GM12878 (cell line): Measurements from ENCODE around the gene ZNF576. TPM values are rescaled to one million over a fixed set of nuclear protein-coding genes. Genes with fewer than 3 reads are reported as not detected.

Experiments
- ATAC-seq: fragments of 200-7000 bp; cut with Tn5 transposase; 3 replicates; pipeline ENCODE4 v1.9.1; 2020; ENCODE audit warnings: mild to moderate bottlenecking, moderate library complexity
- BruUV-seq: library from RNA; stranded (reverse); fragments of 400-500 nt; replicated peaks from 2 replicates; lab custom pipeline; 2021; lab: Mats Ljungman, UMichigan
- CTCF ChIA-PET: fragments of 300-600 bp; sonication (Branson Sonifier 250); formaldehyde crosslinking; extraction: SDS; loops from one replicate; lab custom pipeline; 2021; ENCODE audit warnings: inconsistent platforms; lab: Yijun Ruan, JAX
- POLR2A ChIA-PET: fragments of 350-600 bp; formaldehyde crosslinking; extraction: SDS; loops from one replicate; lab custom pipeline; 2021; ENCODE audit warnings: inconsistent platforms; lab: Charles Lee
- RAD21 ChIA-PET: fragments of 300-600 bp; sonication (Branson Sonifier 250); formaldehyde crosslinking; loops from one replicate; lab custom pipeline; 2023; ENCODE audit warnings: antibody characterized with exemption; ENCODE audit not compliant: unreplicated experiment; lab: Charles Lee
- SMC1A ChIA-PET: fragments of 300-600 bp; sonication (Branson Sonifier 250); formaldehyde crosslinking; loops from one replicate; lab custom pipeline; 2023; ENCODE audit not compliant: unreplicated experiment, uncharacterized antibody; lab: Charles Lee
- DNase-seq: peaks from one replicate; pipeline ENCODE4 v3.0.0-alpha.2; 2011; ENCODE audit warnings: low read depth, low spot score
- FAIRE-seq: peaks from 3 replicates; lab custom pipeline; 2011; peaks lifted over from hg19 to GRCh38; lab: Jason Lieb, UNC
- H2AFZ ChIP-seq: 2 replicates; pipeline ENCODE4 v1.6.0; 2011; ENCODE audit warnings: low read depth, low read length, control low read depth; ENCODE audit not compliant: control insufficient read depth
- H3K27ac ChIP-seq: 2 replicates; pipeline ENCODE4 v1.5.1; 2011; ENCODE audit warnings: control low read depth; ENCODE audit not compliant: control insufficient read depth, insufficient read depth
- H3K27me3 ChIP-seq, 2 experiments: replicated peaks in 1 of 2; 2 replicates each; pipeline versions ENCODE4 v1.6.0 to v1.6.1; 2011; ENCODE audit warnings: low read length in 1 of 2; ENCODE audit not compliant: control insufficient read depth in 2 of 2, insufficient read depth in 2 of 2
- H3K36me3 ChIP-seq, 2 experiments: 2 replicates each; pipeline ENCODE4 v1.5.1; 2011; ENCODE audit warnings: low read length in 1 of 2; ENCODE audit not compliant: control insufficient read depth in 2 of 2, insufficient read depth in 2 of 2
- H3K4me1 ChIP-seq: 2 replicates; pipeline ENCODE4 v1.6.1; 2011; ENCODE audit warnings: mild to moderate bottlenecking, low read length, moderate library complexity, mixed read lengths; ENCODE audit not compliant: control insufficient read depth, insufficient read depth
- H3K4me2 ChIP-seq: 2 replicates; pipeline ENCODE4 v1.6.0; 2011; ENCODE audit warnings: control low read depth; ENCODE audit not compliant: control insufficient read depth, insufficient read depth
- H3K4me3 ChIP-seq: fragments of 200-600 bp; sonication (generic); 2 replicates; pipeline ENCODE4 v1.5.1; 2016
- H3K79me2 ChIP-seq: 2 replicates; pipeline ENCODE4 v1.6.0; 2011; ENCODE audit warnings: low read length; ENCODE audit not compliant: control insufficient read depth, insufficient read depth
- H3K9ac ChIP-seq: 2 replicates; pipeline ENCODE4 v1.8.0; 2011; ENCODE audit warnings: low read length, control low read depth, mixed read lengths; ENCODE audit not compliant: control insufficient read depth, insufficient read depth
- H3K9me3 ChIP-seq: replicated peaks from 3 replicates; pipeline ENCODE4 v1.5.1; 2011; ENCODE audit warnings: mild to moderate bottlenecking, low read length; ENCODE audit not compliant: control insufficient read depth, insufficient read depth
- H4K20me1 ChIP-seq: 2 replicates; pipeline ENCODE4 v1.6.0; 2011; ENCODE audit not compliant: control insufficient read depth, insufficient read depth
- BACH1 ChIP-seq: fragments of 450-650 bp; IDR thresholded peaks from 2 replicates; pipeline ENCODE4 v1.6.1; 2017; ENCODE audit warnings: mild to moderate bottlenecking, borderline replicate concordance
- FOXM1 ChIP-seq: IDR thresholded peaks from 2 replicates; pipeline ENCODE4 v1.6.1; 2012; ENCODE audit warnings: low read depth, mild to moderate bottlenecking, inconsistent platforms, low read length, moderate library complexity
- HCFC1 ChIP-seq: fragments of 150-350 bp; IDR thresholded peaks from 2 replicates; pipeline ENCODE4 v1.6.1; 2014; ENCODE audit warnings: low read length
- NFYB ChIP-seq: IDR thresholded peaks from 2 replicates; pipeline ENCODE4 v1.6.1; 2011; ENCODE audit warnings: low read depth, mild to moderate bottlenecking, low read length, improper control_type of control experiment, moderate library complexity; ENCODE audit not compliant: insufficient read depth
- NR2C1 ChIP-seq: fragments of 450-650 bp; IDR thresholded peaks from 2 replicates; pipeline ENCODE4 v1.6.1; 2017; ENCODE audit warnings: antibody characterized with exemption, mild to moderate bottlenecking, moderate library complexity
- PAX8 ChIP-seq: fragments of 450-650 bp; IDR thresholded peaks from 2 replicates; pipeline ENCODE4 v1.6.1; 2017; ENCODE audit warnings: mild to moderate bottlenecking, moderate library complexity
- POU2F2 ChIP-seq: IDR thresholded peaks from 3 replicates; pipeline ENCODE4 v1.6.1; 2011; ENCODE audit warnings: low read depth, mild to moderate bottlenecking, low read length, borderline replicate concordance
- RCOR1 ChIP-seq: conservative IDR thresholded peaks from 2 replicates; pipeline ENCODE4 v1.6.1; 2012; ENCODE audit warnings: low read depth, low read length, improper control_type of control experiment
- SIN3A ChIP-seq: IDR thresholded peaks from 2 replicates; pipeline ENCODE4 v1.6.1; 2012; ENCODE audit warnings: low read depth, low read length, improper control_type of control experiment
- SMAD5 ChIP-seq: IDR thresholded peaks from 2 replicates; pipeline ENCODE4 v1.6.1; 2016; ENCODE audit warnings: antibody characterized with exemption, low read depth
- SP1 ChIP-seq: IDR thresholded peaks from one replicate; pipeline ENCODE4 v1.6.1; 2011; ENCODE audit warnings: low read depth, low read length
- TCF7 ChIP-seq: IDR thresholded peaks from 2 replicates; pipeline ENCODE4 v1.6.1; 2014; ENCODE audit warnings: antibody characterized with exemption, borderline replicate concordance
- ZBED1 ChIP-seq: IDR thresholded peaks from 2 replicates; pipeline ENCODE4 v1.6.1; 2016; ENCODE audit warnings: borderline replicate concordance
- ZNF274 ChIP-seq: IDR thresholded peaks from one replicate; pipeline ENCODE4 v1.8.0; 2011; ENCODE audit not compliant: insufficient read length, insufficient read depth
- ZNF622 ChIP-seq: fragments of 450-650 bp; IDR thresholded peaks from 2 replicates; pipeline ENCODE4 v1.6.1; 2017; ENCODE audit warnings: mild to moderate bottlenecking, inconsistent platforms
- ZZZ3 ChIP-seq: IDR thresholded peaks from 2 replicates; pipeline ENCODE4 v1.6.1; 2011; ENCODE audit warnings: low read depth; ENCODE audit not compliant: control insufficient read depth, insufficient read length
- WGBS: methylation state at CpG from one replicate; pipeline ENCODE4 v1.1.6; 2016; ENCODE audit warnings: low lambda C conversion rate; ENCODE audit not compliant: insufficient replicate concordance, insufficient coverage; ENCODE audit errors: missing lambda C conversion rate; 5-methylcytosine and 5-hydroxymethylcytosine counted together
- in situ Hi-C: fragments of 300-500 bp; cut with MboI; formaldehyde crosslinking; loops from 9 replicates; pipeline ENCODE4 v1.14.3; 2018; ENCODE audit warnings: mixed read lengths
- intact Hi-C: fragments of 100-400 bp; cut with micrococcal nuclease; formaldehyde crosslinking; loops from one replicate; pipeline ENCODE4 v1.14.2; 2022; ENCODE audit not compliant: unreplicated experiment
- polyA plus RNA-seq, 11 experiments: library from polyadenylated mRNA; depleted of rRNA in 4 of 11; unstranded in 6 of 11; stranded (reverse) in 5 of 11; fragments of >200 nt; fragmentation: Nextera tagmentation in 4 of 11; fragmentation: Illumina TruSeq in 1 of 11; extraction: Ambion mirVana in 4 of 11; extraction: Trizol in 1 of 11; gene quantifications; 1 replicate in 1 of 11; 2 replicates in 10 of 11; pipeline versions ENCODE4 v1.2.1 to v1.2.3, GENCODE V29; 2011 to 2016; ENCODE audit warnings: inconsistent platforms in 2 of 11, missing spikeins in 2 of 11, low read depth in 1 of 11
- total RNA-seq, 4 experiments: library from RNA; depleted of rRNA in 3 of 4; stranded (reverse); fragments of >200 nt in 3 of 4; fragmentation: Illumina TruSeq in 1 of 4; extraction: Trizol in 1 of 4; gene quantifications; 2 replicates each; pipeline versions ENCODE4 v1.2.1 to v1.2.3, GENCODE V29; 2013 to 2021
- TF ChIP-seq, protein P1 (sequence below): IDR thresholded peaks from 2 replicates; pipeline ENCODE4 v1.6.1; 2012; ENCODE audit warnings: low read depth, low read length, improper control_type of control experiment
- TF ChIP-seq, protein P2 (sequence below): fragments of 150-350 bp; IDR thresholded peaks from 2 replicates; pipeline ENCODE4 v1.6.1; 2016; ENCODE audit warnings: low read depth, low read length
- TF ChIP-seq, protein P3 (sequence below): IDR thresholded peaks from 2 replicates; pipeline ENCODE4 v1.6.1; 2012; ENCODE audit warnings: low read depth, low read length, improper control_type of control experiment

ZNF576 gene
- total and polyA plus RNA-seq, 10 of the 15 experiments (the other 5 are each of a cell fraction or from before 2014, with no cell fraction given), result 7.4 to 29.8 (median 14.3) TPM

DNA sequence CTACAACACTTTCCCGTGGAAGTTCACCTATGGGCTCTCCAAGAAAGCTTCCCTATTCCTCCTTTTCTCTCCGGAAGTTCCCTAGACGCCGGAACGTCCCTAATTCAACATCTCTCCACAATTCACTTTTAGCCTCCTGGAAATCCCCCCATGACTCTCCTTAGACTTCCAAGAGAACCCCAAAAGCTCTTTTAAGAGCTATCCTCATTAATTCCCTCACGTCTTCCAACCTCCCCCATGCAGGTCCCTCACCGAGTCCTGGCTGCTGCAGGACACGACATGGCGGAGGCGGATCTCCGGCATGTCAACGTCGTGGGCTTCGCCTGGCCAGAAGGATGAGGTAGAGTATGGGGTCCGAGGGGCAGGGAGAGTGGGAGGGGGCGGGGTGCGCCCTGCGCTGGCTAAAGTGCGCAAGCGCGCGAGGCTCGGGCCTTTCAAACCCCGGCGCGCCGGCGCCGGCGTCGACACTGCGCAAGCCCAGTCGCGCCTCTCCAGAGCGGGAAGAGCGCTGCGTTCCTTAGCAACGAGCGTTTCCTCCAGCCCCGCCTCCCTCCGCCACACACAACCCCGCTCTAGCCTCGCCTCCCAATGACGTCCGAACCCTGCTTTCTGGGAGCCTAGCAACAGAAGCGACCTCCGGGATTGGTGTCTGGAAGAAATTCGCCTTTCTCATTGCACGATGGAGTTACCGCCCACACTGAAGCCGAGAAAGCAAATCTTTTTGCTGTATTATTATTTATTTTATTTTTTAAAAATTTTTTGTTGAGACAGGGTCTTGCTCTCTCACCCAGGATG, 21.0 kb upstream of the ZNF576 start, which contains the start of the genes PINLYP and XRCC1:
TSS of gene PINLYP (plus strand) at position 646 of the 795 bp plus-strand sequence. CDS start 1,391 bp downstream, outside the sequence.
TSS of gene XRCC1 (minus strand) at position 372 of the 795 bp plus-strand sequence. CDS start at position 303, 69 bp downstream.
- SMC1A ChIA-PET, result interaction anchor here (1.3 to 3.1 kb wide), 7 partner anchors 12 to 76 kb away, joined by 3 to 25 read pairs (median 6); partner anchors contain the start of genes IRGQ, ZNF575 and ZNF576
- TF ChIP-seq SIN3A, result peak; percentile 67; the same call in 1 of the 2 replicates
- TF ChIP-seq TCF7, result no peak
- no peak for TF ChIP-seq POU2F2
- peak; percentile 68 for TF ChIP-seq HCFC1
- no peak for TF ChIP-seq ZNF274
- TF ChIP-seq, protein P1, sequence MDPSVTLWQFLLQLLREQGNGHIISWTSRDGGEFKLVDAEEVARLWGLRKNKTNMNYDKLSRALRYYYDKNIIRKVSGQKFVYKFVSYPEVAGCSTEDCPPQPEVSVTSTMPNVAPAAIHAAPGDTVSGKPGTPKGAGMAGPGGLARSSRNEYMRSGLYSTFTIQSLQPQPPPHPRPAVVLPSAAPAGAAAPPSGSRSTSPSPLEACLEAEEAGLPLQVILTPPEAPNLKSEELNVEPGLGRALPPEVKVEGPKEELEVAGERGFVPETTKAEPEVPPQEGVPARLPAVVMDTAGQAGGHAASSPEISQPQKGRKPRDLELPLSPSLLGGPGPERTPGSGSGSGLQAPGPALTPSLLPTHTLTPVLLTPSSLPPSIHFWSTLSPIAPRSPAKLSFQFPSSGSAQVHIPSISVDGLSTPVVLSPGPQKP, result no peak
- TF ChIP-seq ZNF622, result no peak
- TF ChIP-seq PAX8, result no peak
- no peak for TF ChIP-seq SMAD5
- no peak for TF ChIP-seq ZZZ3
- TF ChIP-seq SP1, result peak; percentile 40
- no peak for TF ChIP-seq ZBED1
- no peak for TF ChIP-seq BACH1
- TF ChIP-seq, protein P2, sequence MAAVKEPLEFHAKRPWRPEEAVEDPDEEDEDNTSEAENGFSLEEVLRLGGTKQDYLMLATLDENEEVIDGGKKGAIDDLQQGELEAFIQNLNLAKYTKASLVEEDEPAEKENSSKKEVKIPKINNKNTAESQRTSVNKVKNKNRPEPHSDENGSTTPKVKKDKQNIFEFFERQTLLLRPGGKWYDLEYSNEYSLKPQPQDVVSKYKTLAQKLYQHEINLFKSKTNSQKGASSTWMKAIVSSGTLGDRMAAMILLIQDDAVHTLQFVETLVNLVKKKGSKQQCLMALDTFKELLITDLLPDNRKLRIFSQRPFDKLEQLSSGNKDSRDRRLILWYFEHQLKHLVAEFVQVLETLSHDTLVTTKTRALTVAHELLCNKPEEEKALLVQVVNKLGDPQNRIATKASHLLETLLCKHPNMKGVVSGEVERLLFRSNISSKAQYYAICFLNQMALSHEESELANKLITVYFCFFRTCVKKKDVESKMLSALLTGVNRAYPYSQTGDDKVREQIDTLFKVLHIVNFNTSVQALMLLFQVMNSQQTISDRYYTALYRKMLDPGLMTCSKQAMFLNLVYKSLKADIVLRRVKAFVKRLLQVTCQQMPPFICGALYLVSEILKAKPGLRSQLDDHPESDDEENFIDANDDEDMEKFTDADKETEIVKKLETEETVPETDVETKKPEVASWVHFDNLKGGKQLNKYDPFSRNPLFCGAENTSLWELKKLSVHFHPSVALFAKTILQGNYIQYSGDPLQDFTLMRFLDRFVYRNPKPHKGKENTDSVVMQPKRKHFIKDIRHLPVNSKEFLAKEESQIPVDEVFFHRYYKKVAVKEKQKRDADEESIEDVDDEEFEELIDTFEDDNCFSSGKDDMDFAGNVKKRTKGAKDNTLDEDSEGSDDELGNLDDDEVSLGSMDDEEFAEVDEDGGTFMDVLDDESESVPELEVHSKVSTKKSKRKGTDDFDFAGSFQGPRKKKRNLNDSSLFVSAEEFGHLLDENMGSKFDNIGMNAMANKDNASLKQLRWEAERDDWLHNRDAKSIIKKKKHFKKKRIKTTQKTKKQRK, result no peak
- TF ChIP-seq FOXM1, result no peak
- no peak for TF ChIP-seq NR2C1
- TF ChIP-seq NFYB, result peak; percentile 63; the same call in 1 of the 2 replicates
- TF ChIP-seq, protein P3, sequence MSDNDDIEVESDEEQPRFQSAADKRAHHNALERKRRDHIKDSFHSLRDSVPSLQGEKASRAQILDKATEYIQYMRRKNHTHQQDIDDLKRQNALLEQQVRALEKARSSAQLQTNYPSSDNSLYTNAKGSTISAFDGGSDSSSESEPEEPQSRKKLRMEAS, result no peak
- no peak for TF ChIP-seq RCOR1

More for the DNA sequence above, 21.0 kb upstream of the ZNF576 start, which contains the start of the genes PINLYP and XRCC1:
- FAIRE-seq (peak; percentile 98), DNase-seq (peak; percentile 93), ATAC-seq (peak; percentile 99)
- peak within 1 kb of the TSS; percentile 95 for H3K4me3 ChIP-seq
- H3K4me1 ChIP-seq, result peaks cover 5% of the 10 kb centered on the region
- in situ Hi-C loops, result no loop called here
- ChIA-PET POLR2A (interaction anchor here (0.6 to 2.6 kb wide), 9 partner anchors 9 to 1455 kb away, joined by 3 to 22 read pairs (median 5); partner anchors contain the start of genes IRGQ, ZNF575 and ZNF576), RAD21 (interaction anchor here (1.1 to 2.4 kb wide), 4 partner anchors 10 to 44 kb away, joined by 3 to 33 read pairs (median 4); partner anchors contain the start of genes IRGQ and ZNF576), CTCF (interaction anchor here (0.7 to 9.0 kb wide), 9 partner anchors 10 to 128 kb away, joined by 3 to 99 read pairs (median 4); partner anchors contain the start of genes IRGQ, ZNF575 and ZNF576)
- intact Hi-C loops, result loop anchor here (1.0 kb wide), 2 partner anchors 21 to 44 kb away; partner anchors contain the start of genes IRGQ, ZNF428 and ZNF576
- BruUV-seq, result no TSS peak
- H2AFZ ChIP-seq, result peak within 1 kb of the TSS; percentile 73
- peaks cover 9% of the 10 kb centered on the region for H3K79me2 ChIP-seq
- WGBS, result 1% methylated on average over 51 of the region's 51 CpGs
- H3K9me3 ChIP-seq, result no peaks in the 10 kb centered on the region
- peak within 1 kb of the TSS; percentile 78 for H3K27ac ChIP-seq
- H3K27me3 ChIP-seq, result no peaks in the 10 kb centered on the region
- H4K20me1 ChIP-seq, result no peaks in the 10 kb centered on the region
- no peaks in the 10 kb centered on the region for H3K36me3 ChIP-seq
- H3K4me2 ChIP-seq, result peak within 1 kb of the TSS; percentile 81
- H3K9ac ChIP-seq, result peak within 1 kb of the TSS; percentile 87
